ENCODE data around the gene PTPRN2. TPM values are rescaled to one million over a fixed set of nuclear protein-coding genes. Genes with fewer than 3 reads are reported as not detected.
A peak's percentile ranks its signal among the peaks of the same experiment; 100 is the strongest.

The PTPRN2 gene
- total and polyA plus RNA-seq, 9 of the 15 experiments (the other 6 are each of a cell fraction or from before 2014, with no cell fraction given) = not detected

DNA sequence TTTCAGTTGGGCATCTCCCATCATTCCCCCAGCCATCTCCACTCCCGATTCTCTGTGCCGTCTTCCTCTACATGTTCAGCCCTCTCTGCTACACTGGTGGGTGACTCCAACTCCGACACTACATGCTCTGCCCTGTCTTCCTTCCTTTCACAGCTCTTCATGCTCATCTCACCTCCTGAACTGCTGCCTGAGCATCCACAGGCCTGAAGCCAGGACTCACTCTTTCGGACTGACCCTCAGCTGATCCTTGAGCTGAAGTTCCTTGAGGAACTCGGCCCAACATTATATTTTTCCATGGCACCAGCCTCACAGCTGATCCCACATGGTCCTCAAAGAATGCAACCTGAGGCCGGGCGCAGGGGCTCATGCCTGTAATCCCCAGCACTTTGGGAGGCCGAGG is 538.4 kb downstream of the PTPRN2 start:
- intact Hi-C loops (cut with micrococcal nuclease) (no loop called here), in situ Hi-C loops (cut with MboI) (no loop called here)
- H3K36me3 ChIP-seq (ENCODE audit: control insufficient read depth, insufficient read depth, low read length) = no peaks in the 10 kb centered on the region; the same call in 2 of the 3 replicates
- no peak for FAIRE-seq
- H3K27ac ChIP-seq (ENCODE audit: extremely low read depth, low read depth, low read length) = no peak overlapping the region
- no peaks in the 10 kb centered on the region for H4K20me1 ChIP-seq (replicated peaks; ENCODE audit: control insufficient read depth, insufficient read depth, low read length)
- CTCF ChIA-PET (ENCODE audit: low intra/inter-chr PET ratio) = no interaction called here
- H3K9me1 ChIP-seq (ENCODE audit: control insufficient read depth, insufficient read depth, low read length) = no peaks in the 10 kb centered on the region
- no peak overlapping the region for H3K9ac ChIP-seq (ENCODE audit: insufficient read depth in 1 of 2, low read depth in 2 of 2, low read length in 2 of 2)
- no peaks in the 10 kb centered on the region for H3K79me2 ChIP-seq (ENCODE audit: control insufficient read depth, insufficient read depth, low read length)
- POLR2A ChIA-PET = no interaction called here
- no peak overlapping the region for H3K4me3 ChIP-seq
- no peaks in the 10 kb centered on the region; the same call in 1 of the 2 replicates for H3K9me3 ChIP-seq (replicated peaks; ENCODE audit: control insufficient read depth, insufficient read depth, low read depth, low read length)
- no peak overlapping the region for H3K4me2 ChIP-seq (ENCODE audit: insufficient read depth, low read length)
- no peak for DNase-seq (ENCODE audit: extremely low read depth in 1 of 4, low spot score in 3 of 4)
- ATAC-seq = no peak
- TF ChIP-seq BACH1 (tag; IDR thresholded peaks at IDR 0.05) (no peak), CBX5 (IDR thresholded peaks at IDR 0.05; ENCODE audit: borderline replicate concordance, low read depth) (no peak), YBX1 (IDR thresholded peaks at IDR 0.05) (no peak), ZNF232 (CRISPR knock-in tag; IDR thresholded peaks at IDR 0.05) (no peak), NCOA2 (IDR thresholded peaks at IDR 0.05; ENCODE audit: partially characterized antibody in 2 of 2) (no peak), HNRNPLL (IDR thresholded peaks at IDR 0.05; ENCODE audit: low read depth, low read length, poor library complexity, severe bottlenecking) (no peak), HIVEP1 (CRISPR knock-in tag; IDR thresholded peaks at IDR 0.05) (no peak)
- H2AFZ ChIP-seq (ENCODE audit: low read depth, low read length) = no peak overlapping the region
- BruUV-seq (replicated peaks) = no TSS peak
- H3K4me1 ChIP-seq (replicated peaks in 1 of 2; ENCODE audit: control insufficient read depth in 2 of 2, insufficient read depth in 2 of 2, low read length in 2 of 2) = no peaks in the 10 kb centered on the region
- WGBS (ENCODE audit: insufficient coverage, low coverage, missing lambda C conversion rate) = 2% methylated on average over 8 of the region's 8 CpGs
- peaks cover 8 to 33% of the 10 kb centered on the region in 2 experiments; a peak in 3 of 5 replicates for H3K27me3 ChIP-seq (ENCODE audit: control insufficient read depth in 2 of 2, insufficient read depth in 2 of 2, low read length in 2 of 2)

DNA sequence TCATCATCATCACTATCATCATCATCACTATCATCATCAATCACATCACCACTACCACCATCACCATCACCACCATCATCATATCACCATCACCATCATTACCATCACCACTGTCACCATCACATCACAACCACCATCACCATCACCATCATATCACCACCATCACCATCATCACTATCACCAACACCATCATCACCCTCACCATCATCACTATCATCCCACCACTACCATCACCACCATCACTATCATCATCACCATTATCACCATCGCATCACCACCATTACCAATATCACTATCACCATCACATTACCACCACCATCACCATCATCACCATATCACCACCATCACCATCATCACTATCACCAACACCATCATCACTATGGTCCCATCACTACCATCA is 539.1 kb downstream of the PTPRN2 start:
- no peaks in the 10 kb centered on the region; the same call in 1 of the 2 replicates for H3K9me3 ChIP-seq (replicated peaks; ENCODE audit: control insufficient read depth, insufficient read depth, low read depth, low read length)
- H3K79me2 ChIP-seq (ENCODE audit: control insufficient read depth, insufficient read depth, low read length) = no peaks in the 10 kb centered on the region
- POLR2A ChIA-PET = no interaction called here
- no peaks in the 10 kb centered on the region; the same call in 2 of the 3 replicates for H3K36me3 ChIP-seq (ENCODE audit: control insufficient read depth, insufficient read depth, low read length)
- H2AFZ ChIP-seq (ENCODE audit: low read depth, low read length) = no peak overlapping the region
- H4K20me1 ChIP-seq (replicated peaks; ENCODE audit: control insufficient read depth, insufficient read depth, low read length) = no peaks in the 10 kb centered on the region
- no TSS peak for BruUV-seq (replicated peaks)
- no peaks in the 10 kb centered on the region for H3K4me1 ChIP-seq (replicated peaks in 1 of 2; ENCODE audit: control insufficient read depth in 2 of 2, insufficient read depth in 2 of 2, low read length in 2 of 2)
- no peak overlapping the region for H3K27ac ChIP-seq (ENCODE audit: extremely low read depth, low read depth, low read length)
- no peaks in the 10 kb centered on the region for H3K9me1 ChIP-seq (ENCODE audit: control insufficient read depth, insufficient read depth, low read length)
- no peak for DNase-seq (ENCODE audit: extremely low read depth in 1 of 4, low spot score in 3 of 4)
- 0% methylated on average over 1 of the region's 1 CpG for WGBS (ENCODE audit: insufficient coverage, low coverage, missing lambda C conversion rate)
- CTCF ChIA-PET (ENCODE audit: low intra/inter-chr PET ratio) = no interaction called here
- no peak overlapping the region for H3K4me2 ChIP-seq (ENCODE audit: insufficient read depth, low read length)
- peak; percentile 78 for FAIRE-seq
- no peak overlapping the region for H3K4me3 ChIP-seq
- no peak for ATAC-seq
- in situ Hi-C loops (cut with MboI) = no loop called here
- H3K27me3 ChIP-seq (ENCODE audit: control insufficient read depth in 2 of 2, insufficient read depth in 2 of 2, low read length in 2 of 2) = peaks cover 8 to 29% of the 10 kb centered on the region in 2 experiments; a peak in 3 of 5 replicates
- intact Hi-C loops (cut with micrococcal nuclease) = no loop called here
- no peak overlapping the region for H3K9ac ChIP-seq (ENCODE audit: insufficient read depth in 1 of 2, low read depth in 2 of 2, low read length in 2 of 2)
- no peak for TF ChIP-seq KAT8 (IDR thresholded peaks at IDR 0.05; ENCODE audit: low read depth)
- TF ChIP-seq, protein P1, sequence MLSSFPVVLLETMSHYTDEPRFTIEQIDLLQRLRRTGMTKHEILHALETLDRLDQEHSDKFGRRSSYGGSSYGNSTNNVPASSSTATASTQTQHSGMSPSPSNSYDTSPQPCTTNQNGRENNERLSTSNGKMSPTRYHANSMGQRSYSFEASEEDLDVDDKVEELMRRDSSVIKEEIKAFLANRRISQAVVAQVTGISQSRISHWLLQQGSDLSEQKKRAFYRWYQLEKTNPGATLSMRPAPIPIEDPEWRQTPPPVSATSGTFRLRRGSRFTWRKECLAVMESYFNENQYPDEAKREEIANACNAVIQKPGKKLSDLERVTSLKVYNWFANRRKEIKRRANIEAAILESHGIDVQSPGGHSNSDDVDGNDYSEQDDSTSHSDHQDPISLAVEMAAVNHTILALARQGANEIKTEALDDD (IDR thresholded peaks at IDR 0.05) = no peak
- TF ChIP-seq ETV5 (CRISPR knock-in tag; IDR thresholded peaks at IDR 0.05; ENCODE audit: low read depth) = no peak
- no peak for TF ChIP-seq RBM17 (IDR thresholded peaks at IDR 0.05; ENCODE audit: borderline replicate concordance, low read depth, low read length)
- no peak for TF ChIP-seq ZNF589 (CRISPR knock-in tag; IDR thresholded peaks at IDR 0.05; ENCODE audit: low read depth)
- TF ChIP-seq, protein P2, sequence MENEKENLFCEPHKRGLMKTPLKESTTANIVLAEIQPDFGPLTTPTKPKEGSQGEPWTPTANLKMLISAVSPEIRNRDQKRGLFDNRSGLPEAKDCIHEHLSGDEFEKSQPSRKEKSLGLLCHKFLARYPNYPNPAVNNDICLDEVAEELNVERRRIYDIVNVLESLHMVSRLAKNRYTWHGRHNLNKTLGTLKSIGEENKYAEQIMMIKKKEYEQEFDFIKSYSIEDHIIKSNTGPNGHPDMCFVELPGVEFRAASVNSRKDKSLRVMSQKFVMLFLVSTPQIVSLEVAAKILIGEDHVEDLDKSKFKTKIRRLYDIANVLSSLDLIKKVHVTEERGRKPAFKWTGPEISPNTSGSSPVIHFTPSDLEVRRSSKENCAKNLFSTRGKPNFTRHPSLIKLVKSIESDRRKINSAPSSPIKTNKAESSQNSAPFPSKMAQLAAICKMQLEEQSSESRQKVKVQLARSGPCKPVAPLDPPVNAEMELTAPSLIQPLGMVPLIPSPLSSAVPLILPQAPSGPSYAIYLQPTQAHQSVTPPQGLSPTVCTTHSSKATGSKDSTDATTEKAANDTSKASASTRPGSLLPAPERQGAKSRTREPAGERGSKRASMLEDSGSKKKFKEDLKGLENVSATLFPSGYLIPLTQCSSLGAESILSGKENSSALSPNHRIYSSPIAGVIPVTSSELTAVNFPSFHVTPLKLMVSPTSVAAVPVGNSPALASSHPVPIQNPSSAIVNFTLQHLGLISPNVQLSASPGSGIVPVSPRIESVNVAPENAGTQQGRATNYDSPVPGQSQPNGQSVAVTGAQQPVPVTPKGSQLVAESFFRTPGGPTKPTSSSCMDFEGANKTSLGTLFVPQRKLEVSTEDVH (IDR thresholded peaks at IDR 0.05; ENCODE audit: low read depth, partially characterized antibody) = no peak
